GM23338 (cell line): ENCODE data around the gene EN2. TPM values are rescaled to one million over a fixed set of nuclear protein-coding genes. Genes with fewer than 3 reads are reported as not detected.

Source experiments
- ATAC-seq: fragments of 200-7000 bp; cut with Tn5 transposase; 3 replicates; pipeline ENCODE4 v1.9.1; 2020
- DNase-seq: peaks from one replicate; pipeline ENCODE4 v3.0.0-alpha.2; 2015; ENCODE audit warnings: low spot score
- H2AFZ ChIP-seq: fragments of 200-600 bp; sonication (generic); 2 replicates; pipeline ENCODE4 v1.8.0; 2016; ENCODE audit warnings: antibody characterized with exemption, mild to moderate bottlenecking, moderate library complexity
- H3F3A ChIP-seq: fragments of 200-600 bp; sonication (generic); replicated peaks from 2 replicates; pipeline ENCODE4 v1.8.0; 2017; ENCODE audit warnings: antibody characterized with exemption, mixed run types, low read depth
- H3K27ac ChIP-seq: fragments of 200-600 bp; sonication (generic); 2 replicates; pipeline ENCODE4 v1.6.1; 2016; ENCODE audit warnings: low read depth
- H3K27me3 ChIP-seq: fragments of 200-600 bp; sonication (generic); 2 replicates; pipeline ENCODE4 v1.8.0; 2016; ENCODE audit warnings: mild to moderate bottlenecking, mixed run types, moderate library complexity; ENCODE audit not compliant: insufficient read depth
- H3K36me3 ChIP-seq: fragments of 200-600 bp; sonication (generic); 2 replicates; pipeline ENCODE4 v1.8.0; 2016; ENCODE audit warnings: mild to moderate bottlenecking; ENCODE audit not compliant: insufficient read depth
- H3K4me1 ChIP-seq: fragments of 200-600 bp; sonication (generic); 2 replicates; pipeline ENCODE4 v1.8.0; 2016; ENCODE audit warnings: mild to moderate bottlenecking, moderate library complexity; ENCODE audit not compliant: insufficient read depth
- H3K4me2 ChIP-seq: fragments of 200-600 bp; sonication (generic); 2 replicates; pipeline ENCODE4 v1.7.1; 2017; ENCODE audit warnings: mixed run types
- H3K4me3 ChIP-seq: fragments of 200-600 bp; sonication (generic); 2 replicates; pipeline ENCODE4 v1.6.1; 2016; ENCODE audit warnings: mixed run types
- H3K79me2 ChIP-seq: fragments of 200-600 bp; sonication (generic); replicated peaks from 2 replicates; pipeline ENCODE4 v1.8.0; 2017; ENCODE audit warnings: mild to moderate bottlenecking; ENCODE audit not compliant: insufficient read depth
- H3K9me2 ChIP-seq: fragments of 200-600 bp; sonication (generic); 2 replicates; pipeline ENCODE4 v1.8.0; 2017; ENCODE audit not compliant: insufficient read depth
- H4K20me1 ChIP-seq: fragments of 200-600 bp; sonication (generic); replicated peaks from 2 replicates; pipeline ENCODE4 v1.8.0; 2017; ENCODE audit warnings: mild to moderate bottlenecking; ENCODE audit not compliant: insufficient read depth
- H3K27ac Mint-ChIP-seq: 2 replicates; pipeline ENCODE4 v1.8.0; 2020; ENCODE audit warnings: inconsistent platforms, mild to moderate bottlenecking, moderate library complexity, mixed read lengths
- H3K27me3 Mint-ChIP-seq: 3 replicates; pipeline ENCODE4 v1.8.0; 2022; ENCODE audit warnings: low read depth, mild to moderate bottlenecking, moderate library complexity, mixed read lengths, inconsistent platforms; ENCODE audit not compliant: insufficient read depth, poor library complexity
- H3K36me3 Mint-ChIP-seq: 3 replicates; pipeline ENCODE4 v1.8.0; 2021; ENCODE audit warnings: low read depth, mild to moderate bottlenecking, inconsistent platforms, moderate library complexity, mixed read lengths
- H3K4me1 Mint-ChIP-seq: 3 replicates; pipeline ENCODE4 v1.8.0; 2020; ENCODE audit warnings: mild to moderate bottlenecking, inconsistent platforms, mixed read lengths
- H3K4me3 Mint-ChIP-seq: 3 replicates; pipeline ENCODE4 v1.8.0; 2021; ENCODE audit warnings: moderate library complexity, mild to moderate bottlenecking, inconsistent platforms, mixed read lengths
- H3K9me3 Mint-ChIP-seq: 3 replicates; pipeline ENCODE4 v1.8.0; 2020; ENCODE audit warnings: moderate library complexity, mild to moderate bottlenecking, inconsistent platforms, mixed read lengths
- CREB1 ChIP-seq: fragments of 250-450 bp; sonication (Bioruptor Pico); IDR thresholded peaks from 2 replicates; pipeline ENCODE4 v1.5.0; 2020; ENCODE audit warnings: low read depth, mild to moderate bottlenecking, moderate library complexity
- EZH2 ChIP-seq: fragments of 200-600 bp; sonication (generic); IDR thresholded peaks from one replicate; pipeline ENCODE4 v1.8.0; 2017; ENCODE audit warnings: antibody characterized with exemption, mild to moderate bottlenecking, low read depth; ENCODE audit not compliant: unreplicated experiment
- EZH2phosphoT487 ChIP-seq: fragments of 200-600 bp; sonication (generic); IDR thresholded peaks from one replicate; pipeline ENCODE4 v1.8.1; 2018; ENCODE audit warnings: antibody characterized with exemption; ENCODE audit not compliant: unreplicated experiment
- JUNB ChIP-seq: IDR thresholded peaks from one replicate; pipeline ENCODE4 v1.6.1; 2016; ENCODE audit warnings: antibody characterized with exemption; ENCODE audit not compliant: unreplicated experiment
- NANOG ChIP-seq: IDR thresholded peaks from 2 replicates; pipeline ENCODE4 v1.6.1; 2016; ENCODE audit warnings: antibody characterized with exemption, borderline replicate concordance
- POLR2AphosphoS5 ChIP-seq: IDR thresholded peaks from 2 replicates; pipeline ENCODE4 v1.6.1; 2016; ENCODE audit warnings: antibody characterized with exemption, low read depth
- STAT1 ChIP-seq: IDR thresholded peaks from one replicate; pipeline ENCODE4 v1.6.1; 2016; ENCODE audit warnings: antibody characterized with exemption; ENCODE audit not compliant: unreplicated experiment
- ZNF114 ChIP-seq: fragments of 250-450 bp; sonication (Bioruptor Pico); IDR thresholded peaks from 2 replicates; pipeline ENCODE4 v1.5.0; 2020; ENCODE audit warnings: mild to moderate bottlenecking, moderate library complexity
- ZNF331 ChIP-seq: fragments of 250-450 bp; sonication (Bioruptor Pico); IDR thresholded peaks from 2 replicates; pipeline ENCODE4 v1.5.0; 2020; ENCODE audit warnings: low read depth, mild to moderate bottlenecking, moderate library complexity
- polyA plus RNA-seq: library from polyadenylated mRNA; unstranded; fragments of >200 nt; fragmentation: Nextera tagmentation; extraction: Ambion mirVana; gene quantifications from 2 replicates; pipeline ENCODE4 v1.2.1, GENCODE V29; 2016
- total RNA-seq: library from RNA; depleted of rRNA; stranded (reverse); fragments of >200 nt; shearing (Covaris generic); gene quantifications from 2 replicates; pipeline ENCODE4 v1.2.3, GENCODE V29; 2014
- TF ChIP-seq, protein P1 (sequence below), 2 experiments: fragments of 200-600 bp in 1 of 2; sonication (generic) in 1 of 2; conservative IDR thresholded peaks; 2 replicates each; pipeline versions ENCODE4 v1.5.1 to v1.6.1; 2016 to 2017; ENCODE audit warnings: antibody characterized with exemption in 2 of 2, low read depth in 2 of 2, mild to moderate bottlenecking in 2 of 2, moderate library complexity in 1 of 2
- TF ChIP-seq, protein P2 (sequence below): IDR thresholded peaks from one replicate; pipeline ENCODE4 v1.6.1; 2018; ENCODE audit warnings: antibody characterized with exemption; ENCODE audit not compliant: unreplicated experiment
- TF ChIP-seq, protein P3 (sequence below): fragments of 250-450 bp; sonication (Bioruptor Pico); IDR thresholded peaks from 2 replicates; pipeline ENCODE4 v1.5.0; 2020; ENCODE audit warnings: mild to moderate bottlenecking, moderate library complexity
- TF ChIP-seq, protein P4 (sequence below): IDR thresholded peaks from 2 replicates; pipeline ENCODE4 v1.6.1; 2016; ENCODE audit warnings: antibody characterized with exemption

Gene EN2
- total and polyA plus RNA-seq, 2 experiments from 2014 or later: not detected

DNA sequence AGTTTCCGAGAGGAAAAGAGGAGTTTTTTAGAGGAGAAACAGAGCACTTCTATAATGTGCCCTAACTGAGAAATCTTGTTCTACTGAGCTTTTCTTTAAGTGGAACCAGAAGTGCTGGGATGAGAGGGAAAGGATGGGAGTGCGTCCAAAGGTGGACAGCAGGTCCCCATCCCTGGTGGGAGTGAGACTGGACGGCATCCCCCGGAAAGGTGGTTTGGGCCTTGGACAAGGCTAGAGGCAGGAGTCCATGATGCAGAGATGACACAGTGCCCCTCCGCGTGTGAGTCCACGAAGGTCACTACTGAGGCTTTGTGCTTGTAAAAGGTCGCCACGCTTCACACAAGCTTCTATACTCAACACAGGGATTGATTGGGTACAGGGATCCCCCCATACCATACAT lies 6.1 kb upstream of the EN2 start:
- no peak overlapping the region for H3K27ac ChIP-seq
- H3K27me3 Mint-ChIP-seq: peaks cover 100% of the 10 kb centered on the region
- H4K20me1 ChIP-seq: peaks cover 38% of the 10 kb centered on the region

More for the DNA sequence above, 6.1 kb upstream of the EN2 start:
- no peak overlapping the region for H3K4me3 ChIP-seq
- H3K27ac Mint-ChIP-seq: no peak overlapping the region
- H2AFZ ChIP-seq: no peak overlapping the region
- ATAC-seq (no peak), DNase-seq (no peak)
- H3K27me3 ChIP-seq: peaks cover 100% of the 10 kb centered on the region
- no peaks in the 10 kb centered on the region for H3K9me2 ChIP-seq
- TF ChIP-seq, protein P1, sequence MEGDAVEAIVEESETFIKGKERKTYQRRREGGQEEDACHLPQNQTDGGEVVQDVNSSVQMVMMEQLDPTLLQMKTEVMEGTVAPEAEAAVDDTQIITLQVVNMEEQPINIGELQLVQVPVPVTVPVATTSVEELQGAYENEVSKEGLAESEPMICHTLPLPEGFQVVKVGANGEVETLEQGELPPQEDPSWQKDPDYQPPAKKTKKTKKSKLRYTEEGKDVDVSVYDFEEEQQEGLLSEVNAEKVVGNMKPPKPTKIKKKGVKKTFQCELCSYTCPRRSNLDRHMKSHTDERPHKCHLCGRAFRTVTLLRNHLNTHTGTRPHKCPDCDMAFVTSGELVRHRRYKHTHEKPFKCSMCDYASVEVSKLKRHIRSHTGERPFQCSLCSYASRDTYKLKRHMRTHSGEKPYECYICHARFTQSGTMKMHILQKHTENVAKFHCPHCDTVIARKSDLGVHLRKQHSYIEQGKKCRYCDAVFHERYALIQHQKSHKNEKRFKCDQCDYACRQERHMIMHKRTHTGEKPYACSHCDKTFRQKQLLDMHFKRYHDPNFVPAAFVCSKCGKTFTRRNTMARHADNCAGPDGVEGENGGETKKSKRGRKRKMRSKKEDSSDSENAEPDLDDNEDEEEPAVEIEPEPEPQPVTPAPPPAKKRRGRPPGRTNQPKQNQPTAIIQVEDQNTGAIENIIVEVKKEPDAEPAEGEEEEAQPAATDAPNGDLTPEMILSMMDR (conservative IDR thresholded peaks at IDR 0.05; ENCODE audit: low read depth in 2 of 2): no peak
- TF ChIP-seq EZH2phosphoT487 (no peak), NANOG (no peak), ZNF331 (no peak), CREB1 (CRISPR knock-in tag) (no peak), STAT1 (no peak), POLR2AphosphoS5 (no peak), EZH2 (no peak), ZNF114 (no peak), JUNB (no peak)
- TF ChIP-seq, protein P2, sequence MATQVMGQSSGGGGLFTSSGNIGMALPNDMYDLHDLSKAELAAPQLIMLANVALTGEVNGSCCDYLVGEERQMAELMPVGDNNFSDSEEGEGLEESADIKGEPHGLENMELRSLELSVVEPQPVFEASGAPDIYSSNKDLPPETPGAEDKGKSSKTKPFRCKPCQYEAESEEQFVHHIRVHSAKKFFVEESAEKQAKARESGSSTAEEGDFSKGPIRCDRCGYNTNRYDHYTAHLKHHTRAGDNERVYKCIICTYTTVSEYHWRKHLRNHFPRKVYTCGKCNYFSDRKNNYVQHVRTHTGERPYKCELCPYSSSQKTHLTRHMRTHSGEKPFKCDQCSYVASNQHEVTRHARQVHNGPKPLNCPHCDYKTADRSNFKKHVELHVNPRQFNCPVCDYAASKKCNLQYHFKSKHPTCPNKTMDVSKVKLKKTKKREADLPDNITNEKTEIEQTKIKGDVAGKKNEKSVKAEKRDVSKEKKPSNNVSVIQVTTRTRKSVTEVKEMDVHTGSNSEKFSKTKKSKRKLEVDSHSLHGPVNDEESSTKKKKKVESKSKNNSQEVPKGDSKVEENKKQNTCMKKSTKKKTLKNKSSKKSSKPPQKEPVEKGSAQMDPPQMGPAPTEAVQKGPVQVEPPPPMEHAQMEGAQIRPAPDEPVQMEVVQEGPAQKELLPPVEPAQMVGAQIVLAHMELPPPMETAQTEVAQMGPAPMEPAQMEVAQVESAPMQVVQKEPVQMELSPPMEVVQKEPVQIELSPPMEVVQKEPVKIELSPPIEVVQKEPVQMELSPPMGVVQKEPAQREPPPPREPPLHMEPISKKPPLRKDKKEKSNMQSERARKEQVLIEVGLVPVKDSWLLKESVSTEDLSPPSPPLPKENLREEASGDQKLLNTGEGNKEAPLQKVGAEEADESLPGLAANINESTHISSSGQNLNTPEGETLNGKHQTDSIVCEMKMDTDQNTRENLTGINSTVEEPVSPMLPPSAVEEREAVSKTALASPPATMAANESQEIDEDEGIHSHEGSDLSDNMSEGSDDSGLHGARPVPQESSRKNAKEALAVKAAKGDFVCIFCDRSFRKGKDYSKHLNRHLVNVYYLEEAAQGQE: no peak
- TF ChIP-seq, protein P3, sequence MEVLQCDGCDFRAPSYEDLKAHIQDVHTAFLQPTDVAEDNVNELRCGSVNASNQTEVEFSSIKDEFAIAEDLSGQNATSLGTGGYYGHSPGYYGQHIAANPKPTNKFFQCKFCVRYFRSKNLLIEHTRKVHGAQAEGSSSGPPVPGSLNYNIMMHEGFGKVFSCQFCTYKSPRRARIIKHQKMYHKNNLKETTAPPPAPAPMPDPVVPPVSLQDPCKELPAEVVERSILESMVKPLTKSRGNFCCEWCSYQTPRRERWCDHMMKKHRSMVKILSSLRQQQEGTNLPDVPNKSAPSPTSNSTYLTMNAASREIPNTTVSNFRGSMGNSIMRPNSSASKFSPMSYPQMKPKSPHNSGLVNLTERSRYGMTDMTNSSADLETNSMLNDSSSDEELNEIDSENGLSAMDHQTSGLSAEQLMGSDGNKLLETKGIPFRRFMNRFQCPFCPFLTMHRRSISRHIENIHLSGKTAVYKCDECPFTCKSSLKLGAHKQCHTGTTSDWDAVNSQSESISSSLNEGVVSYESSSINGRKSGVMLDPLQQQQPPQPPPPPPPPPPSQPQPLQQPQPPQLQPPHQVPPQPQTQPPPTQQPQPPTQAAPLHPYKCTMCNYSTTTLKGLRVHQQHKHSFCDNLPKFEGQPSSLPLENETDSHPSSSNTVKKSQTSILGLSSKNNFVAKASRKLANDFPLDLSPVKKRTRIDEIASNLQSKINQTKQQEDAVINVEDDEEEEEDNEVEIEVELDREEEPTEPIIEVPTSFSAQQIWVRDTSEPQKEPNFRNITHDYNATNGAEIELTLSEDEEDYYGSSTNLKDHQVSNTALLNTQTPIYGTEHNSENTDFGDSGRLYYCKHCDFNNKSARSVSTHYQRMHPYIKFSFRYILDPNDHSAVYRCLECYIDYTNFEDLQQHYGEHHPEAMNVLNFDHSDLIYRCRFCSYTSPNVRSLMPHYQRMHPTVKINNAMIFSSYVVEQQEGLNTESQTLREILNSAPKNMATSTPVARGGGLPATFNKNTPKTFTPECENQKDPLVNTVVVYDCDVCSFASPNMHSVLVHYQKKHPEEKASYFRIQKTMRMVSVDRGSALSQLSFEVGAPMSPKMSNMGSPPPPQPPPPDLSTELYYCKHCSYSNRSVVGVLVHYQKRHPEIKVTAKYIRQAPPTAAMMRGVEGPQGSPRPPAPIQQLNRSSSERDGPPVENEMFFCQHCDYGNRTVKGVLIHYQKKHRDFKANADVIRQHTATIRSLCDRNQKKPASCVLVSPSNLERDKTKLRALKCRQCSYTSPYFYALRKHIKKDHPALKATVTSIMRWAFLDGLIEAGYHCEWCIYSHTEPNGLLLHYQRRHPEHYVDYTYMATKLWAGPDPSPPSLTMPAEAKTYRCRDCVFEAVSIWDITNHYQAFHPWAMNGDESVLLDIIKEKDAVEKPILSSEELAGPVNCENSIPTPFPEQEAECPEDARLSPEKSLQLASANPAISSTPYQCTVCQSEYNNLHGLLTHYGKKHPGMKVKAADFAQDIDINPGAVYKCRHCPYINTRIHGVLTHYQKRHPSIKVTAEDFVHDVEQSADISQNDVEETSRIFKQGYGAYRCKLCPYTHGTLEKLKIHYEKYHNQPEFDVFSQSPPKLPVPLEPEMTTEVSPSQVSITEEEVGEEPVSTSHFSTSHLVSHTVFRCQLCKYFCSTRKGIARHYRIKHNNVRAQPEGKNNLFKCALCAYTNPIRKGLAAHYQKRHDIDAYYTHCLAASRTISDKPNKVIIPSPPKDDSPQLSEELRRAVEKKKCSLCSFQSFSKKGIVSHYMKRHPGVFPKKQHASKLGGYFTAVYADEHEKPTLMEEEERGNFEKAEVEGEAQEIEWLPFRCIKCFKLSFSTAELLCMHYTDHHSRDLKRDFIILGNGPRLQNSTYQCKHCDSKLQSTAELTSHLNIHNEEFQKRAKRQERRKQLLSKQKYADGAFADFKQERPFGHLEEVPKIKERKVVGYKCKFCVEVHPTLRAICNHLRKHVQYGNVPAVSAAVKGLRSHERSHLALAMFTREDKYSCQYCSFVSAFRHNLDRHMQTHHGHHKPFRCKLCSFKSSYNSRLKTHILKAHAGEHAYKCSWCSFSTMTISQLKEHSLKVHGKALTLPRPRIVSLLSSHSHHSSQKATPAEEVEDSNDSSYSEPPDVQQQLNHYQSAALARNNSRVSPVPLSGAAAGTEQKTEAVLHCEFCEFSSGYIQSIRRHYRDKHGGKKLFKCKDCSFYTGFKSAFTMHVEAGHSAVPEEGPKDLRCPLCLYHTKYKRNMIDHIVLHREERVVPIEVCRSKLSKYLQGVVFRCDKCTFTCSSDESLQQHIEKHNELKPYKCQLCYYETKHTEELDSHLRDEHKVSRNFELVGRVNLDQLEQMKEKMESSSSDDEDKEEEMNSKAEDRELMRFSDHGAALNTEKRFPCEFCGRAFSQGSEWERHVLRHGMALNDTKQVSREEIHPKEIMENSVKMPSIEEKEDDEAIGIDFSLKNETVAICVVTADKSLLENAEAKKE (CRISPR knock-in tag): no peak
- TF ChIP-seq, protein P4, sequence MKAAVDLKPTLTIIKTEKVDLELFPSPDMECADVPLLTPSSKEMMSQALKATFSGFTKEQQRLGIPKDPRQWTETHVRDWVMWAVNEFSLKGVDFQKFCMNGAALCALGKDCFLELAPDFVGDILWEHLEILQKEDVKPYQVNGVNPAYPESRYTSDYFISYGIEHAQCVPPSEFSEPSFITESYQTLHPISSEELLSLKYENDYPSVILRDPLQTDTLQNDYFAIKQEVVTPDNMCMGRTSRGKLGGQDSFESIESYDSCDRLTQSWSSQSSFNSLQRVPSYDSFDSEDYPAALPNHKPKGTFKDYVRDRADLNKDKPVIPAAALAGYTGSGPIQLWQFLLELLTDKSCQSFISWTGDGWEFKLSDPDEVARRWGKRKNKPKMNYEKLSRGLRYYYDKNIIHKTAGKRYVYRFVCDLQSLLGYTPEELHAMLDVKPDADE: no peak
- no peak overlapping the region for H3K4me2 ChIP-seq
- peaks cover 29% of the 10 kb centered on the region for H3K4me1 Mint-ChIP-seq
- peaks cover 28% of the 10 kb centered on the region for H3F3A ChIP-seq
- H3K4me1 ChIP-seq: peaks cover 48% of the 10 kb centered on the region
- no peaks in the 10 kb centered on the region for H3K36me3 Mint-ChIP-seq
- H3K79me2 ChIP-seq: no peaks in the 10 kb centered on the region
- H3K9me3 Mint-ChIP-seq: peaks cover 13% of the 10 kb centered on the region
- no peak overlapping the region; the same call in 2 of the 3 replicates for H3K4me3 Mint-ChIP-seq
- H3K36me3 ChIP-seq: no peaks in the 10 kb centered on the region
